Measurements from ENCODE around the gene DVL1. TPM values are rescaled to one million over a fixed set of nuclear protein-coding genes. Genes with fewer than 3 reads are reported as not detected.
A peak's percentile ranks its signal among the peaks of the same experiment; 100 is the strongest.

The DVL1 gene
- total and polyA plus RNA-seq, 2 of the 13 experiments (the other 11 are each of a cell fraction or from before 2014, with no cell fraction given): 30.8 to 60.4 TPM

GRCh38 chr1:1357871-1358432, 8.7 kb upstream of the DVL1 start (continued):
- TF ChIP-seq CTCF (CRISPR knock-in tag; IDR thresholded peaks at IDR 0.05): 0 out of 2 replicates have a peak, but pooled peaks have one; percentile 8
- TF ChIP-seq ZNF296 (CRISPR knock-in tag; conservative IDR thresholded peaks at IDR 0.05): no peak

GRCh38 chr1:1356796-1357401, 7.7 kb upstream of the DVL1 start:
- no peak overlapping the region for H3K27ac ChIP-seq (ENCODE audit: extremely low read length, insufficient read depth, low read length)
- peak overlapping the region; percentile 80 for H3K9ac ChIP-seq (ENCODE audit: insufficient read depth, low read depth, low read length)
- H2AFZ ChIP-seq (ENCODE audit: low read length): no peak overlapping the region
- H3K4me1 ChIP-seq (ENCODE audit: insufficient read depth, low read length): peaks cover 60% of the 10 kb centered on the region
- no TSS peak for BruUV-seq (replicated peaks)
- H3K27me3 ChIP-seq (ENCODE audit: control insufficient read depth in 1 of 2, insufficient read depth in 2 of 2, low read length in 2 of 2): no peaks in the 10 kb centered on the region
- H3K4me3 ChIP-seq (replicated peaks in 1 of 3; ENCODE audit: insufficient read depth in 1 of 3, low read depth in 2 of 3, low read length in 3 of 3): peak overlapping the region; percentile 69 to 74 (median 71); a peak in 5 of 6 replicates
- FAIRE-seq (no peak), ATAC-seq (no peak), DNase-seq (ENCODE audit: low spot score) (no peak)
- H4K20me1 ChIP-seq (ENCODE audit: insufficient read depth, low read length): no peaks in the 10 kb centered on the region
- no peaks in the 10 kb centered on the region for H3K9me3 ChIP-seq (ENCODE audit: low read length)
- intact Hi-C loops (cut with micrococcal nuclease; ENCODE audit: unreplicated experiment) (no loop called here), in situ Hi-C loops (cut with HindIII; ENCODE audit: extremely low pct_ligation_motif_present, low pct_unique_long_range_greater_than_20kb) (no loop called here)
- CTCF ChIA-PET (ENCODE audit: low intra/inter-chr PET ratio, low total read pairs): no interaction called here
- H3K36me3 ChIP-seq (replicated peaks in 1 of 2; ENCODE audit: control insufficient read depth in 1 of 2, insufficient read depth in 2 of 2, low read length in 2 of 2): no peaks in the 10 kb centered on the region
- WGBS (ENCODE audit: low lambda C conversion rate): 63% methylated on average over 7 of the region's 26 CpGs
- H3K79me2 ChIP-seq (ENCODE audit: insufficient read depth, low read length): peaks cover 4% of the 10 kb centered on the region
- POLR2A ChIA-PET: interaction anchor here (1.4 to 4.0 kb wide), 4 partner anchors 9 to 43 kb away, joined by 7 to 38 read pairs (median 16); partner anchors contain the start of genes AURKAIP1, CCNL2 and DVL1
- H3K4me2 ChIP-seq (ENCODE audit: low read depth, low read length): peak overlapping the region; percentile 92
- no peak for TF ChIP-seq FLYWCH1 (CRISPR knock-in tag; IDR thresholded peaks at IDR 0.05)
- TF ChIP-seq HNRNPL (IDR thresholded peaks at IDR 0.05; ENCODE audit: low read depth, low read length): 0 out of 2 replicates have a peak, but pooled peaks have one; percentile 63
- 0 out of 2 replicates have a peak, but pooled peaks have one; percentile 10 for TF ChIP-seq ZNF768 (CRISPR knock-in tag; IDR thresholded peaks at IDR 0.05)
- TF ChIP-seq ZSCAN25 (CRISPR knock-in tag; IDR thresholded peaks at IDR 0.05): no peak
- TF ChIP-seq ZNF761 (CRISPR knock-in tag; conservative IDR thresholded peaks at IDR 0.05): no peak
- no peak for TF ChIP-seq LBX2 (CRISPR knock-in tag; IDR thresholded peaks at IDR 0.05; ENCODE audit: borderline replicate concordance)
- no peak for TF ChIP-seq ZBTB39 (CRISPR knock-in tag; IDR thresholded peaks at IDR 0.05)
- no peak for TF ChIP-seq ARNT2 (CRISPR knock-in tag; IDR thresholded peaks at IDR 0.05; ENCODE audit: low read depth)
- no peak for TF ChIP-seq GZF1 (CRISPR knock-in tag; IDR thresholded peaks at IDR 0.05)
- TF ChIP-seq ZNF598 (CRISPR knock-in tag; IDR thresholded peaks at IDR 0.05; ENCODE audit: borderline replicate concordance): 0 out of 2 replicates have a peak, but pooled peaks have one; percentile 8
- TF ChIP-seq AGO1 (IDR thresholded peaks at IDR 0.05; ENCODE audit: low read depth, low read length, poor library complexity, severe bottlenecking): peak; percentile 91
- TF ChIP-seq CHCHD3 (CRISPR knock-in tag; IDR thresholded peaks at IDR 0.05): no peak
- TF ChIP-seq ZBTB38 (CRISPR knock-in tag; IDR thresholded peaks at IDR 0.05): 0 out of 2 replicates have a peak, but pooled peaks have one; percentile 35
- no peak for TF ChIP-seq ZFP62 (CRISPR knock-in tag; IDR thresholded peaks at IDR 0.05)
- no peak for TF ChIP-seq THAP8 (CRISPR knock-in tag; IDR thresholded peaks at IDR 0.05; ENCODE audit: borderline replicate concordance)

Measured in HepG2 (cell line).